HG03139 (cell line): ENCODE results near the gene BANP.
"Not testable (repeated sequence)": the region's sequence is repeated elsewhere in the genome, so short reads cannot be mapped to it uniquely, and the experiment has no call there.

Source experiments
- ATAC-seq: cut with Tn5 transposase; IDR thresholded peaks from one replicate; pipeline ENCODE4 v1.9.1; 2021; ENCODE audit not compliant: unreplicated experiment

BANP gene

DNA sequence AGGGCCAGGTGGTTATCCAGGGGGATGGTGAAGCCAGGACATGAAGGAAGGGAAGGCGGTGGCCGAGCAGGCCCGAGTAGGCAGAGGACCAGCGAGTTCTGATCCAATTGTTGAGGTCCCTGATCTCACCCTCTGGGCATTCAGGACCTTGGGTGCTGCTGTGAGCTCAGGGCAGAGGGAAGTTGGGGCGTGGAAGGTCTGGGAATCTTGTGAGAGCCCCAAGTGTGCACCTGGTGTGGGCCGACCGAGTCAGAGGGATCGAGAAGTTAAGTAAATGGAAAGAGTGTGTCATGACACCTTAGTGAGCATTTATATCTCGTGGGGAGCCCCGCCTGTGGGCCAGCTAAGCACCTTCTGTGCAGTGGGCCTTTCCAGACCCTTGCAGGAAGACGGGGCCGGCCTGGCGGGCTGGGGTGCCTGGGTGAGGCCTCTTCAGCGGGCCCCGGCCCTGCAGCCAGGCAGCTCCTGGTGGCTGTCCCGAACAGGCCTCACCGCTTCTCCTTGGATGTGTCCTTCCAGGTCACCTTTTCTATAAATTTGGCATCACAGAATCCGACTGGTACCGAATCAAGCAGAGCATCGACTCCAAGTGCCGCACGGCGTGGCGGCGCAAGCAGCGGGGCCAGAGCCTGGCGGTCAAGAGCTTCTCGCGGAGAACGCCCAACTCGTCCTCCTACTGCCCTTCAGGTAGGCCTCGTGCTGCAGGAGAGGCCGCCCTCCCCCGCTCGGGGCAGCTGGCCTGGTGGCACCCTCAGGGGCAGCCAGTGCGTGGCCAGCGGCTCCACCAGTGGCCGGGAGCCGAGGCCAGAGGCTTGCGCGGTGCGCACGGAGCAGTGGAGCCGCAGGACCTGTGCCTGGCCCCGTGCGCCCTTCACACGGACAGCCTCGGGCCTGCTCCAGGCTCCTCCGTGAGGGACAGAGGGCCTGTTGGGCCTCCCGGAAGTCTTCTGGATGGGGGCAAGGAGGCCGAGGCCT is 76.0 kb downstream of the BANP start:
- ATAC-seq: no peak

- ATAC-seq: not testable (repeated sequence)
These were observed 77.1 kb downstream of the BANP start for GRCh38 chr16:88028177-88028930.

DNA sequence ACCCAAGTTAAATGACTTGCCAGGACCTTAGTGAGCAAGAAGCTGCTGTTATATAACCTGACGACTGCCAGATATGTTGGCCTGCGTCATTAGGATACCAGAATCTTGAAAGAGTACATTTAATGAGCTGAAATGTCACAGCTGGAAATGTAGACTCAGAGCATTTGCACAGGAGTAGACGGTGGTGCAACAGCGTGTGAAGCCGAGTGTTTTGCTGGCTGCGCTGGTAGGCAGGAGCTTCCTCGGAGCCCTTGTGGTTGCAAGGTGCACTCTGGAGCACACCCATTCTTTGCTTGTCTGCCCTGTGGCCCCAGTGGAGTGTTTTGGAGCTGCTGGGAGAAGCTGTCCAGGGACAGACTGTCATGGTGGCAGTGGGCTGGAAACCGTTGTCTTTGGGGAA is 79.3 kb downstream of the BANP start:
- ATAC-seq: no peak

GRCh38 chr16:88030961-88031360 is 79.7 kb downstream of the BANP start:
- ATAC-seq: not testable (repeated sequence)

DNA sequence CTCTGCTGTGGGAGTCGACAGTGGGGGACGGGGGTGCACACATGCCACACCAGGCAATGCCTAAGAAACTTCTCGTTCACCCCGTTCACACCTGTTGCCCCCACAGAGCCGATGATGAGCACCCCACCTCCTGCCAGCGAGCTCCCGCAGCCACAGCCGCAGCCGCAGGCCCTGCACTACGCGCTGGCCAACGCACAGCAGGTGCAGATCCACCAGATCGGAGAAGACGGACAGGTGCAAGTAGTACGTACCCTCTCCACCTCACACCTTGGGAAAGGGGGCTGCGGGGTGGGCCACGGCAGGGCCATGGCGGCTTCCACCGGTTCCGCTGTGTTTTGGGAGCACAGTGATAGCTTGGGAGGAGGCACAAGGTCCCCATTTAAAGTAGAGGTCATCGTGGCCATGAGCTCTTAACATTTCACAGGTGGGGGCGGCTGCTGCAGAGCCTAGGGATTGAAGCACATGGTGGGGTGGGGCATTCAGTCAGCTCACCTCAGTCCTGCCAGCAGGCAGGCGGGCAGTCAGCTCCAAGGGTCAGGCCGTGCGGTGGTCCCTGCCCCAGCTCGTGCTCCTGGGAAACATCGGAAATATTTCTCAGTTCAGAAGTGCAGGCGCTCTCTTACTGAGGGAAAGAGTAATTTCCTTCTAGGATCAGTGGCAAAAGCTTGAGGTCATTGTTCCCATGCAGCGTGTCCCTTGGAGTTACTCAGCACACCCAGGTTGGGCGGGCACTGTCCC is 81.9 kb downstream of the BANP start:
- ATAC-seq: not testable (repeated sequence)

GRCh38 chr16:88034770-88035169 is 83.5 kb downstream of the BANP start:
- ATAC-seq: no peak

DNA sequence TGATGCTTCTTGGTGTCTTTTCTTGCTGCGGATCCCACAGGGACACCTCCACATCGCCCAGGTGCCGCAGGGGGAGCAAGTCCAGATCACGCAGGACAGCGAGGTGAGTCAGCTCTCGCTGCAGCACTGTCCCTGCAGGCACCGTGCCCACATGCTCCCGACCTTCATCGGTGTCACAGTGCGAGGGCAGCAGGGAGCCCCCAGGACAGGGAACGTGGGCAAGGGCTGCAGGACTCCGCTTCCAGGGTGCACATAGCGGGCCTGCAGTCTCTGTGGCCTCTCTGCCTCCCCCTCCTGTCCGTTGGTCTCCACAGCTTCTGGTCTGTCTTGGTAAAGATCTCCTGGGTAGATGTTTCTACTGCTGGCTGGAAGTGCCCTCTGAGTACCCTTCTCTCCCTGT is 84.1 kb downstream of the BANP start:
- no peak for ATAC-seq

DNA sequence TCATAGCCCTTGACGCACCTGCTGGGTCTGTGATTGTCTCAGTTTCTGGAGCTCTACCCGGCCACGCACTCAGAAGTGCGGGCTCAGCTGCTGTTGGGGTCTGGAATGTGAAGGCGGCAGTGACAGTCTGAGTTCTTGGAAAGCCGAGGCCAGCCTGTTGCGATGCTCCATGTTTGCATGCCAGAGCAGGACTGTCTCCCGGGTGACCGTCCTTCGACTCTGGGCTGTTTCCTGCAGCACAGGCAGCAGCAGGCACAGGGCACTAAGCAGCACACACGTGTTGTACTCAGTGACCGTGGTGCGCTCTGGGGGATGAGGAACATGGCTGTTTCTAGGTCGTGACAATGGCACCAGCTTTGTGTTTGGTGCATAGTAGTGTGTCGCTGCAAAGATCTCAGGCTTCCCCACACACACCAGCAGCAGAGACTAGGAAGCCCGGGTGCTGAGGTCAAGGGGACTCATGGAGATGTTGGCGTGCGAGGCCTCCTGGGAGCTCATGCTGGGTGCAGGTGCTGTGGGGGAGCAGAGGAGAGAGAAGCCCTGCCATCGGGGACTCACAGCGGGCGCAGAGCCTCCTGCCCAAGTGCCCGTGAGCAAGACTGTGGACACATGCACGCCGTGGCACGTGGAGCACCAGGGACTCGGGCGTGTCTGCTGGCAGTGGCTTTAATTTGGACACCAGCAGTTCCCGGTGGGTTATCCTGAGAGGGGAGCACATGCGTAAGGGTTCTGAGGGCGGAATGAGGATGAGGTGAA is 84.8 kb downstream of the BANP start:
- not testable (repeated sequence) for ATAC-seq

DNA sequence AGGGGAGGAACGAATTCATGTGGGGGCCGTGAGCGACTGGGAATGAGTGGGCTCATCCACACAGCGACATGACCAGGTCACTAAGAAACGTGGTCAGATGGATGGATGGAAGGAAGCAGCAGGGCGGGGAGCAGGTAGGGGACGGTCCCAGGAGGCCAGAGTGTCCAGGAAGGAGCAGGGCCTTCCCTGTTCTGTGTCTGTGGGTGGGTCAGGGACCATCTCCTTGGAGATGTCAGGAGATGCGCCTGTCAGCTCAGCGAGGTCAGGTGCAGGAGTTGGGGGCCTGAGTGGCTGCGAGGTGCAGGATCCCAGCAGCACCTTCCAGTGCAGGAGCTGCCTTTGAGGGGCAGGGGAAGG is 85.4 kb downstream of the BANP start:
- ATAC-seq: not testable (repeated sequence)

- ATAC-seq: not testable (repeated sequence)
These were observed 86.1 kb downstream of the BANP start for GRCh38 chr16:88037359-88037758.

DNA sequence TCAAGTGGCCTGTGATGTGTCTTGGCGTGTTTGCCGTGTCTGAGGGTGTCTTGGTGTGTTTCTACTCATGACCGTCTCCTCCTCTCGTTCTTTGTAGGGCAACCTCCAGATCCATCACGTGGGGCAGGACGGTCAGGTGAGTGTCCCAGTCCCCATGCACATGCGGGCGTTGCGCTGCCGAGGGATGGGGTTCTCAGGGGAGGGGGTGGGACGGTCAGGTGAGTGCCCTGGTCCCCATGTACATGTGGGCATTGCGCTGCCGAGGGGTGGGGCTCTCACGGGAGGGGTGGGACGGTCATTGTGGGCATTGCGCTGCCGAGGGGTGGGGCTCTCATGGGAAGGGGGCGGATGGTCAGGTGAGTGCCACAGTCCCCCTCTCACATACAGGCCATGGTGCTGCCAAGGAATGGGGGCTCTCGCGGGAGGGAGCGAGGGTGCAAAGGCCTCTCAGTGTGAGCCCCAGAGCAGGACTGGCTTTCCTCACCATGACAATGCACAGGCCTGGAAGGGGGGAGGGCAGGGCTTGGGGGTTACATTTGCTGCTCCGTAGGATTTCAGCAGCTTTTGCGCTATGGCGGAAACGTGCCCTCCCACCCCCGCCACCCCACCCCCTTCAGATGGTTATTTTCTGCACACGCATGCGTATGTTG is 86.8 kb downstream of the BANP start:
- not testable (repeated sequence) for ATAC-seq

DNA sequence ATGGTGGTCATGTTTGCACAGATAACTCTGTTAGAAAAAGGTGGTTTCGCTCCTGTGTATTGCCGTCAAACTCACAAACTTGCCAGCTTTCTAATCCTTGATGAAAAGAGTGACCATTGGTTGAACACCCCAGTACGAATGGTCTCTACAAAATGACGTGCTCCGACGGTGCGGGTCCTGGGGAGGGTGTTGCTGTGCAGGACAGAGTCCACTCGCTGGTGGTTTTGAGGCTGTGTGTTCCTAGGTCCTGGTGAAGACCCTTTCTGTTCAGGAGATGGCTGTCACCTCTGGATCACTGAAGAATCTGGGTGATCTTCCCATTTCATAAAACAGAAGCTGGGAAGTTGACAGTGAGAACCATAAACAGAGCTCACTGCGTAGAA is 87.3 kb downstream of the BANP start:
- ATAC-seq: not testable (repeated sequence)

DNA sequence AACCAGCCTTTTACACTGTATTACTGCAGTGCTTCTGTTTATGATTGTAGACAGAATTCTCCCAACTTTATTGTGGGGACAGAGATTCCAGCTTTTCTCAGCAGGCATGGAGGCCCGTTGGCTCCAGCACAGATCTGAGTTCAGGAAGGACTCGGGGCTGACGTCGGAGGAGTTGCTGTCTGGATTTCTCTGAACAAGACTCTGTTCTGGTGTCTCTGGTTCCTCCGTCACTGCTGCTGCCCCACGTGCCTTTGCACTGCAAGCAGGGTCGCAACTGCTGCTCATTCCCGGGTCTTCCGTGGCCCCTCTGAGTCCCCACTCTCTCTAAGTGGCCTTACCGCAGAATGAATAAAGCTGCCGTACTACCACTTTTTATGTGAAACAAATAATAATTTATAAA is 88.4 kb downstream of the BANP start:
- ATAC-seq: no peak

DNA sequence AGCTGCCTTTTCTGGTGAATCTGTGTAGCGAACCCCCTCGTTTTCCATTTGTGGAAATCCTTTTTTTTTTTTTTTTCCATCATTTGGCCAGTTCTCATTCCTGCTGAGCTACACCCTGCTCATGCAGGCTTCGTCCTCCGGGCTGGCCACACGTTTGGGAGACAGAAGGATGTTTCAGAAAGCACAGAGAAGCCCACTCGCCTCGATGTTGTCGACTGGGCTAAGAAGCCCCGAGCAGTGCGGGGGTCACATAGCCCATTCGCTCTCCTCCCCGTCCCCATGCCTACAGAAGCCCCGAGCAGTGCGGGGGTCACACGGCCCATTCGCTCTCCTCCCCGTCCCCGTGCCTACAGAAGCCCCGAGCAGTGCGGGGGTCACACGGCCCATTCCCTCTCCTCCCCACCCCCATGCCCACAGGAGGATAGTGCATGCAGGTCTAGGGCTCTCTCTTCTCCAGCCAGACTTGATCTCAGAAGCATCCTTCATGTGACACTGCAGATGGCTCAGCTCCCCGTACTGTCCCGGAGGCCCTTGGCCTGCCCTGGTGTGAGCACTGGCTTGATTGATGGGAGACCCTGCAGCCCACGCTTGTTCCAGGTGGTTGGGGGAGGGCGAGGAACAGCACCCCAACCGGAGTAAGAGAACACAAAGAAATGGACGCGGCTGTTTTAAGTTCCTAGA is 89.1 kb downstream of the BANP start:
- not testable (repeated sequence) for ATAC-seq

DNA sequence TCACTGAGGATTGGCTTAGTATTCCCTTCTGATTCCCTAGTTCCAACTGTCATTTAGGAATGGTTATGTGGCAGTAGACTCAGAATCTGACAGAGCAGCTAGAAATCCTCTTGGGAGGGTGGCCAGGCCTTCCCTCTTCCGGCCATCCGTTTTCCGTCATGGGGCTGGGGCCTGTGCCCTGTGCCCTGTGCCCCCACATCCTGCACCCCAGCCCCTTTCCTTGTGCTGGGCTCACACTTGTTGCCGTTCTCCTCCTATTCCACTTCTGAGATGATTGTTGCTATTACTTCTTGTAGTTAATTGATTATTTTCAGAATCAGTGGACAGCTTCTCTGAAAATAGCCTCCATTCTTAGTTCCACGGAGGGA is 89.6 kb downstream of the BANP start:
- ATAC-seq: not testable (repeated sequence)

DNA sequence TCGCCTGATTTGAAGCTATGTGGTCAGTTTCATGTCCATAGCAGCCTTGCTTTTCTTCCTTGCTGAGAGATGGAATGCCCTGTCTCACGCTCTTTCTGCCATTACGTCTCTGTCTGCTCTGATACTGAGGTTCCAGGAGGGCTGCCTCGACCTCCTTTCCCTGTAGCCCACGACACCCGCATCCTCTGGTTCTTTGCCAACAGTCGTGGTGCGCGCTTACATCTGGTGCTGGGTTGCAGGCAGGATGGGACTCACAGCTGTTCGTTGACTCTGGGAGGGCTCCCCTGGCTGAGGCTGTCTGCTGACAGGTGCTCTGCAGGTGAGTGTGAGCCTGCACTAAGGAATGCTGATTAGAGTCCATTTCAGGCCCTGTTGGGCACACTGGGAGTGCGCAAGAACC is 90.3 kb downstream of the BANP start:
- not testable (repeated sequence) for ATAC-seq

DNA sequence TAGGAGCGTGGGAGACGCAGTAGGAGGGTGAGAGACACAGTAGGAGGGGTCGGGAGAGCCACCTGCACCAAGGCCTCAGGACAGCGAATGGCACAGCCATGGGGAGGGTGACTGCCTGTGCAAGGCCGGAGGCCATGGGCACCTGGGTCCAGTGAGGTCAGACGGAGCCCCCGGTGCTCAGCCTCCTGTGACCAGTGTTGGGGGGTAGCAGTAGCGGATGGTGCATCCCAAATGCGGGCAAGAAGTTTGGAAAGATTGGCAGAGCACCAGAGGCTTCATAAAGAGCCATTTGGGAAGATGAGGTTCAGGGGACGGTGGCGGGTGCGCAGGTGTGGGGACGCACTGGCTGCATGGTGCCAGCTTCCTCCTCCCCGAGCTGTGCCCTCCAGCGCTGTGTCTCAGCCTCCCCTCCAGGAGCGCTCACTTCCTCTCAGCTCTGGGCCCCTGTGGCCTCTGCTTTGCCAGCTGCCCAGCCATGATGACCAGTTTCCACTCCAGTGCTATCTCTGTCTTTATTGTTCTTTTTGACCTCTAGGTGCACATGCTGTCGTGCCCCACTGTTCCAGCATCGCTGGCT is 90.8 kb downstream of the BANP start:
- ATAC-seq: not testable (repeated sequence)

DNA sequence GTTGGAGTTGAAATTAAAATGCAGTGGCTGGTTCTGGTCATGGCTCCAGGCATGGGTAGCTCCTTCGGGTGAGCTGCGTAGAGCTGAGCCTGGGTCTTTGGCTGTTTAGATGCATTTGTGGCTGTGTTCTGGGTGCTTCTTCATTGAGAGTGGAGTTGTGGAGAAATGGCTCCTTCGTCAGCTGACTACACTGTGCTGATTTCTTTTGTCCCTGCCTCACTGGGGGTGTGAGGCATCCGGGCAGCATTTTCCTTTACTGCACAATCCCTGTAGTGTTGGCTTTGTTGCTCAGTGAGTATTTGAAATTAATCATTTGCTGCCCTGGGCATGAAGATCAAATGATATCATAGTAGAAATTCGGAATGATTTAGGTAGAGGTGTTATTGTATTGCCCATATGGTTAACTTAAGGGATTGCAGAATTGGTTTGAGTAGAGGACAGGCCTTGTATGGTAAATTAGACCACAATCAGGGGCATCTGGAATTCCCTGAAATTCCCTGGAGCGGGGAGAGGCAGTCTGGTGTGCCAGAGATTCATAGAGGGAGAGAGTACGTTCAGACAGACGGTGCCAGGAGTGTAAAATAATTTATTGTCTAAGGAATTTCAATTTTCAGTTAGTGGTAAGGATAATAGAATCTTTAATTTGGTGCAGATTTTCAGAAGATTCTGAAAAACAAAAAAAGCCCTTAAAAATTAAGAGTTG is 92.1 kb downstream of the BANP start:
- ATAC-seq: not testable (repeated sequence)
